ENCODE results near the gene TMED9. TPM values are rescaled to one million over a fixed set of nuclear protein-coding genes. Genes with fewer than 3 reads are reported as not detected.

The TMED9 gene
- total RNA-seq, 1 experiment from 2014 or later: 156 TPM

- H3K79me1 ChIP-seq (ENCODE audit: insufficient read depth, low read depth, low read length, poor library complexity, severe bottlenecking): no peaks in the 10 kb centered on the region
- H3K18ac ChIP-seq (ENCODE audit: insufficient read length, low read depth, low read length): no peak overlapping the region
- H3K4me1 ChIP-seq (ENCODE audit: insufficient read depth, low read length): peaks cover 3% of the 10 kb centered on the region; the same call in 1 of the 2 replicates
- no peak overlapping the region for H2AK5ac ChIP-seq (ENCODE audit: insufficient read length, low read length)
- H3K23me2 ChIP-seq (ENCODE audit: insufficient read length, low read depth, low read length, poor library complexity, severe bottlenecking): peaks cover 6% of the 10 kb centered on the region
- H2BK15ac ChIP-seq (ENCODE audit: low read depth, low read length): no peak overlapping the region
- Mint-ChIP-seq H3K27ac (no peak overlapping the region), H3K36me3 (ENCODE audit: insufficient read depth in 1 of 3, low read depth in 3 of 3) (peaks cover 2 to 23% (median 11%) of the 10 kb centered on the region in 3 experiments; a peak in 6 of 7 replicates), H3K4me3 (no peak overlapping the region), H3K9me3 (no peaks in the 10 kb centered on the region), H3K27me3 (ENCODE audit: low read depth) (peaks cover 11% of the 10 kb centered on the region), H3K4me1 (peaks cover 17 to 25% of the 10 kb centered on the region in 2 experiments)
- H3K9ac ChIP-seq (ENCODE audit: extremely low read depth, insufficient read length, low read length): no peak overlapping the region
- H2BK12ac ChIP-seq (ENCODE audit: insufficient read length, low read depth, low read length): no peak overlapping the region
- no peak overlapping the region for H3K56ac ChIP-seq (ENCODE audit: insufficient read length, low read depth, low read length)
- H3K27me3 ChIP-seq (ENCODE audit: insufficient read depth, low read length): no peaks in the 10 kb centered on the region
- H4K91ac ChIP-seq (ENCODE audit: insufficient read length, low read depth, low read length): no peak overlapping the region
- no peak overlapping the region for H4K5ac ChIP-seq (ENCODE audit: insufficient read length, low read depth, low read length)
- no peak overlapping the region for H3K4ac ChIP-seq (ENCODE audit: low read depth, low read length)
- H3K23ac ChIP-seq (ENCODE audit: insufficient read length, low read depth, low read length): no peak overlapping the region
- H3T11ph ChIP-seq (ENCODE audit: low read length): no peak overlapping the region
- H3K4me2 ChIP-seq (ENCODE audit: insufficient read depth, insufficient read length, low read length): no peak overlapping the region
- no peak overlapping the region for H3K27ac ChIP-seq (ENCODE audit: insufficient read length, low read depth, low read length)
- H2BK5ac ChIP-seq (ENCODE audit: insufficient read length, low read length): no peak overlapping the region
- TF ChIP-seq CTCF (conservative IDR thresholded peaks at IDR 0.05): no peak
- H2BK120ac ChIP-seq (ENCODE audit: low read depth, low read length, poor library complexity, severe bottlenecking): no peak overlapping the region
- no peak overlapping the region for H3K14ac ChIP-seq (ENCODE audit: insufficient read depth, low read length)
- WGBS (ENCODE audit: extremely low coverage, insufficient read length, low lambda C conversion rate): no CpG with 5 or more reads among the region's 4 CpGs
- H3K9me3 ChIP-seq (ENCODE audit: control insufficient read depth, low read depth, low read length): no peaks in the 10 kb centered on the region
- no peaks in the 10 kb centered on the region for H3K79me2 ChIP-seq (ENCODE audit: insufficient read depth, low read length)
- H2BK20ac ChIP-seq (ENCODE audit: low read depth, low read length, poor library complexity, severe bottlenecking): no peak overlapping the region
- H4K8ac ChIP-seq (replicated peaks; ENCODE audit: insufficient read length, low read depth, low read length): no peak overlapping the region
- DNase-seq: no peak
- H4K20me1 ChIP-seq (ENCODE audit: control insufficient read depth, insufficient read depth, insufficient read length): no peaks in the 10 kb centered on the region
- no peak overlapping the region for H2AFZ ChIP-seq (ENCODE audit: low read length)
Measured at GRCh38 chr5:177602458-177602830, 10.4 kb downstream of the TMED9 start.
